ENCODE data around the gene FRY.

The FRY gene

GRCh38 chr13:32136061-32136460, 104.5 kb downstream of the FRY start:
- no peak for DNase-seq

- DNase-seq: no peak
These were observed 105.1 kb downstream of the FRY start for GRCh38 chr13:32136716-32137115.

GRCh38 chr13:32139251-32139650, 107.7 kb downstream of the FRY start:
- DNase-seq: no peak

- no peak for DNase-seq
These were observed 108.5 kb downstream of the FRY start for GRCh38 chr13:32140109-32140508.

GRCh38 chr13:32141462-32141861, 109.9 kb downstream of the FRY start:
- DNase-seq: no peak

- no peak for DNase-seq
These were observed 110.5 kb downstream of the FRY start for GRCh38 chr13:32142115-32142514.

- DNase-seq: no peak
These were observed 111.4 kb downstream of the FRY start for GRCh38 chr13:32142956-32143375.

- DNase-seq: no peak
These were observed 115.6 kb downstream of the FRY start for GRCh38 chr13:32147193-32147592.

GRCh38 chr13:32147976-32148375, 116.4 kb downstream of the FRY start:
- no peak for DNase-seq

- DNase-seq: no peak
These were observed 118.7 kb downstream of the FRY start for GRCh38 chr13:32150239-32150638.

- DNase-seq: no peak
These were observed 119.2 kb downstream of the FRY start for GRCh38 chr13:32150794-32151193.

GRCh38 chr13:32151240-32151639, 119.7 kb downstream of the FRY start:
- DNase-seq: no peak

- DNase-seq: no peak
These were observed 121.5 kb downstream of the FRY start for GRCh38 chr13:32153056-32153455.

- DNase-seq: no peak
These were observed 127.7 kb downstream of the FRY start for GRCh38 chr13:32159137-32159869.

- DNase-seq: no peak
These were observed 130.9 kb downstream of the FRY start for GRCh38 chr13:32162395-32163005.

- DNase-seq: peak; percentile 68
These were observed 133.2 kb downstream of the FRY start for GRCh38 chr13:32164622-32165268.

GRCh38 chr13:32165796-32166195, 134.2 kb downstream of the FRY start:
- no peak for DNase-seq

- no peak for DNase-seq
These were observed 136.6 kb downstream of the FRY start for GRCh38 chr13:32168131-32168530.

- DNase-seq: no peak
These were observed 139.3 kb downstream of the FRY start for GRCh38 chr13:32170841-32171240.

GRCh38 chr13:32173881-32174280, 142.3 kb downstream of the FRY start:
- peak; percentile 27 for DNase-seq

- no peak for DNase-seq
These were observed 142.8 kb downstream of the FRY start for GRCh38 chr13:32174366-32174765.

GRCh38 chr13:32175307-32175706, 143.7 kb downstream of the FRY start:
- DNase-seq: no peak

GRCh38 chr13:32175943-32176342, 144.4 kb downstream of the FRY start:
- no peak for DNase-seq

- DNase-seq: no peak
These were observed 145.1 kb downstream of the FRY start for GRCh38 chr13:32176696-32177095.

All from COR-L47 (cell line).